Smooth muscle cell (in vitro differentiated cells): Measurements from ENCODE around the gene CHN1. TPM values are rescaled to one million over a fixed set of nuclear protein-coding genes. Genes with fewer than 3 reads are reported as not detected.

ENCODE experiments used
- DNase-seq: peaks from one replicate; lab custom pipeline; 2025; ENCODE audit not compliant: unreplicated experiment; lab: John Stamatoyannopoulos, UW
- H2AFZ ChIP-seq: fragments of 200-600 bp; sonication (generic); 2 replicates; pipeline ENCODE4 v1.6.0; 2016; ENCODE audit warnings: antibody characterized with exemption, low read depth, mild to moderate bottlenecking
- H3F3A ChIP-seq: fragments of 200-600 bp; sonication (generic); 2 replicates; pipeline ENCODE4 v1.6.0; 2017; ENCODE audit warnings: antibody characterized with exemption, low read depth
- H3K27ac ChIP-seq: fragments of 200-600 bp; sonication (generic); 2 replicates; pipeline ENCODE4 v1.5.1; 2016; ENCODE audit warnings: low read depth, mild to moderate bottlenecking
- H3K27me3 ChIP-seq: fragments of 200-600 bp; sonication (generic); 2 replicates; pipeline ENCODE4 v1.6.1; 2016; ENCODE audit warnings: low read depth, mild to moderate bottlenecking
- H3K36me3 ChIP-seq: fragments of 200-600 bp; sonication (generic); 2 replicates; pipeline ENCODE4 v1.5.1; 2016; ENCODE audit warnings: low read depth
- H3K4me1 ChIP-seq: fragments of 200-600 bp; sonication (generic); 2 replicates; pipeline ENCODE4 v1.5.1; 2016; ENCODE audit warnings: low read depth
- H3K4me2 ChIP-seq: fragments of 200-600 bp; sonication (generic); 2 replicates; pipeline ENCODE4 v1.6.0; 2016; ENCODE audit warnings: mild to moderate bottlenecking
- H3K4me3 ChIP-seq: fragments of 200-600 bp; sonication (generic); 2 replicates; pipeline ENCODE4 v1.5.1; 2016; ENCODE audit warnings: mild to moderate bottlenecking
- H3K79me2 ChIP-seq: fragments of 200-600 bp; sonication (generic); 2 replicates; pipeline ENCODE4 v1.6.0; 2016; ENCODE audit warnings: low read depth, mild to moderate bottlenecking
- H3K9ac ChIP-seq: fragments of 200-600 bp; sonication (generic); 2 replicates; pipeline ENCODE4 v1.6.0; 2016; ENCODE audit warnings: low read depth
- H3K9me3 ChIP-seq: fragments of 200-600 bp; sonication (generic); replicated peaks from 2 replicates; pipeline ENCODE4 v1.5.1; 2016; ENCODE audit warnings: low read depth
- H4K20me1 ChIP-seq: fragments of 200-600 bp; sonication (generic); 2 replicates; pipeline ENCODE4 v1.6.0; 2016; ENCODE audit warnings: low read depth
- WGBS: methylation state at CpG from one replicate; pipeline ENCODE4 v1.1.7; 2016; ENCODE audit warnings: low lambda C conversion rate; 5-methylcytosine and 5-hydroxymethylcytosine counted together
- polyA plus RNA-seq: library from polyadenylated mRNA; unstranded; fragments of >200 nt; fragmentation: Nextera tagmentation; extraction: Ambion mirVana; gene quantifications from 2 replicates; pipeline ENCODE4 v1.2.1, GENCODE V29; 2016
- total RNA-seq: library from RNA; depleted of rRNA; stranded (reverse); fragments of >200 nt; gene quantifications from 2 replicates; pipeline ENCODE4 v1.2.3, GENCODE V29; 2014
- TF ChIP-seq, protein P1 (sequence below): fragments of 200-600 bp; sonication (generic); IDR thresholded peaks from 2 replicates; pipeline ENCODE4 v1.5.1; 2017; ENCODE audit warnings: borderline replicate concordance, mild to moderate bottlenecking, antibody characterized with exemption; ENCODE audit not compliant: insufficient read depth, poor library complexity, severe bottlenecking

The CHN1 gene
- total and polyA plus RNA-seq, 2 experiments from 2014 or later, result 33.5 to 44.8 TPM

DNA sequence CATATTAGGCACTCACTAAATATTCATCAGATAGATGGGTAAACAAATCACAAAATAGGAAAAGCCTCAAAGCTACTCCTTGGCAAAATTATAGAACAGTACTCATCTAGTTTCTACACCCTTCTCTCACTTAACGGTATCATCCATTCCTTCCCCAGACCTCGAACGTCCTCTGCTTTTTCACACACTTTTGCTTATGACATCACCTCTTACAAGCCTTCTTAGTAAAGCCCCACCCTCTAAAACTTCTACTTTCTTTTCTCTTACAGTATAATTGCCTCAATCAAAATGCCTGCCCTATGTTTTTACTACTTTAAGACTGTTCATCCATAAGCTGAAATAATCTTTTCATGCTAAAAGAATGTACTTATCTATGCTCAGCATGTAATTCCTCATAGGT, 8.1 kb downstream of the CHN1 start:
- TF ChIP-seq, protein P1, sequence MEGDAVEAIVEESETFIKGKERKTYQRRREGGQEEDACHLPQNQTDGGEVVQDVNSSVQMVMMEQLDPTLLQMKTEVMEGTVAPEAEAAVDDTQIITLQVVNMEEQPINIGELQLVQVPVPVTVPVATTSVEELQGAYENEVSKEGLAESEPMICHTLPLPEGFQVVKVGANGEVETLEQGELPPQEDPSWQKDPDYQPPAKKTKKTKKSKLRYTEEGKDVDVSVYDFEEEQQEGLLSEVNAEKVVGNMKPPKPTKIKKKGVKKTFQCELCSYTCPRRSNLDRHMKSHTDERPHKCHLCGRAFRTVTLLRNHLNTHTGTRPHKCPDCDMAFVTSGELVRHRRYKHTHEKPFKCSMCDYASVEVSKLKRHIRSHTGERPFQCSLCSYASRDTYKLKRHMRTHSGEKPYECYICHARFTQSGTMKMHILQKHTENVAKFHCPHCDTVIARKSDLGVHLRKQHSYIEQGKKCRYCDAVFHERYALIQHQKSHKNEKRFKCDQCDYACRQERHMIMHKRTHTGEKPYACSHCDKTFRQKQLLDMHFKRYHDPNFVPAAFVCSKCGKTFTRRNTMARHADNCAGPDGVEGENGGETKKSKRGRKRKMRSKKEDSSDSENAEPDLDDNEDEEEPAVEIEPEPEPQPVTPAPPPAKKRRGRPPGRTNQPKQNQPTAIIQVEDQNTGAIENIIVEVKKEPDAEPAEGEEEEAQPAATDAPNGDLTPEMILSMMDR, result no peak
- Histone ChIP-seq H3K9ac (no peak overlapping the region), H3K9me3 (no peaks in the 10 kb centered on the region), H3K79me2 (no peaks in the 10 kb centered on the region), H3K27ac (no peak overlapping the region), H3K4me1 (peaks cover 8% of the 10 kb centered on the region), H2AFZ (no peak overlapping the region), H3K27me3 (no peaks in the 10 kb centered on the region), H3K4me3 (no peak overlapping the region), H3K4me2 (no peak overlapping the region), H3F3A (no peaks in the 10 kb centered on the region), H3K36me3 (no peaks in the 10 kb centered on the region), H4K20me1 (no peaks in the 10 kb centered on the region)
- 70% methylated on average over 3 of the region's 3 CpGs for WGBS
- no peak for DNase-seq

GRCh38 chr2:174996622-174997021, 8.6 kb downstream of the CHN1 start:
- Histone ChIP-seq H3K36me3 (no peaks in the 10 kb centered on the region), H3K9me3 (no peaks in the 10 kb centered on the region), H2AFZ (no peak overlapping the region), H3K27ac (no peak overlapping the region), H3K4me2 (no peak overlapping the region), H3K4me3 (no peak overlapping the region), H3K27me3 (no peaks in the 10 kb centered on the region), H3K9ac (no peak overlapping the region), H3K4me1 (peaks cover 12% of the 10 kb centered on the region), H3K79me2 (no peaks in the 10 kb centered on the region), H3F3A (no peaks in the 10 kb centered on the region), H4K20me1 (no peaks in the 10 kb centered on the region)
- TF ChIP-seq, protein P1, result no peak
- no peak for DNase-seq
- WGBS, result 93% methylated on average over 2 of the region's 2 CpGs

DNA sequence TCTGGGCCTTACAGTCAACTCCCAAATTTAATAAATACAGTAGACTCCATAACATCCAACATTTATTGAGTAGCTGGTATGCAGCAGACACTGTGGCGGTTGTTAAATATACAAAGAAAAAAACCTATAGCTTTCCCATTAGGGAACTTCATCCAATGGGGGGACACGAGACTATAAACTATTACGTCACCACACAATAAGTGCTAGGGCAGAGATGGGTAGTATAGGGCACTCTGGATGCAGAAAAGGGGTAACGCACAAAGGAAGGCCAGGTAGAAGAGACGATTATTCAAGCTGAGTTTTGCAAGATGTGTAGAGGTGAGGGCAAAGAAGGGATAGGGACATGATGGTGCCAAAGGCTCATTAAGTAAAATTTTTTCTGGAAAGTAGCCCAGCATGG, 10.8 kb downstream of the CHN1 start:
- TF ChIP-seq, protein P1, result no peak
- H3K79me2 ChIP-seq, result no peaks in the 10 kb centered on the region
- H2AFZ ChIP-seq, result no peak overlapping the region

DNA sequence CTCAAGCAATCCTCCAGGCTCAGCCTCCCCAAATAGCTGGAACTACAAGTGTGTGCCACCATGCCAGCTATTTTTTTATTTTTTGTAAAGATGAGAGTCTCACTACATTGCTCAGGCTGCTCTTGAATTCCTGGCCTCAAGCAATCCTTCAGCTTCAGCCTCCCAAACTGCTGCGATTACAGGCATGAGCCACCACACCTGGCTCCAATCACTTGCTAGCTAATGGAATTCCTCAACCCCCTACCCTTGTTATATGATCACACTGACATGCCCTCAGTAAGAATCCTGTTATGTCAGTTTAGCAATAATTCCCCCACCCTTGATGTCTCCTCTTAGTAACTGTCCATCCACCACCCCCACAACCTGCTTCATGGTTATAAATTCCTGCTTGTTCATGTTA, 12.3 kb downstream of the CHN1 start:
- Histone ChIP-seq H2AFZ (no peak overlapping the region), H3K9ac (no peak overlapping the region), H3K79me2 (no peaks in the 10 kb centered on the region), H3K9me3 (no peaks in the 10 kb centered on the region), H3K27me3 (no peaks in the 10 kb centered on the region), H3K27ac (no peak overlapping the region), H3K4me1 (peaks cover 11% of the 10 kb centered on the region), H3F3A (peaks cover 4% of the 10 kb centered on the region), H3K4me3 (no peak overlapping the region), H4K20me1 (no peaks in the 10 kb centered on the region), H3K4me2 (no peak overlapping the region), H3K36me3 (no peaks in the 10 kb centered on the region)
- DNase-seq, result no peak
- 89% methylated on average over 1 of the region's 1 CpG for WGBS
- TF ChIP-seq, protein P1, result no peak

More for the DNA sequence above, 10.8 kb downstream of the CHN1 start:
- no peak overlapping the region for H3K4me2 ChIP-seq
- H3K9ac ChIP-seq, result no peak overlapping the region
- no peaks in the 10 kb centered on the region for H3K36me3 ChIP-seq
- DNase-seq, result no peak
- peaks cover 4% of the 10 kb centered on the region for H3F3A ChIP-seq
- H3K4me3 ChIP-seq, result no peak overlapping the region
- peaks cover 18% of the 10 kb centered on the region for H3K4me1 ChIP-seq
- 91% methylated on average over 5 of the region's 5 CpGs for WGBS
- H3K27me3 ChIP-seq, result no peaks in the 10 kb centered on the region
- H4K20me1 ChIP-seq, result no peaks in the 10 kb centered on the region
- H3K27ac ChIP-seq, result no peak overlapping the region
- no peaks in the 10 kb centered on the region for H3K9me3 ChIP-seq
